Activated T-helper 2 cell treated with anti-CD3 and anti-CD28 coated beads, Interferon-gamma antibody, Interleukin-2, Interleukin-4, amounts not matched to agents 10 μg/mL and 5 μg/mL and 100 μg/mL, durations not matched to agents 14 hours and 24 hours and 36 hours (primary cell): ENCODE measurements around the gene ELAVL3. TPM values are rescaled to one million over a fixed set of nuclear protein-coding genes. Genes with fewer than 3 reads are reported as not detected.
A peak's percentile ranks its signal among the peaks of the same experiment; 100 is the strongest.

Experiments used
- DNase-seq: peaks from one replicate; pipeline ENCODE4 v3.0.0; 2021; ENCODE audit warnings: low spot score
- H3K27ac Mint-ChIP-seq: one replicate; pipeline ENCODE4 v1.8.0; 2021; ENCODE audit warnings: mixed read lengths
- H3K27me3 Mint-ChIP-seq: one replicate; pipeline ENCODE4 v1.8.0; 2021; ENCODE audit warnings: low read depth, mixed read lengths
- H3K36me3 Mint-ChIP-seq: one replicate; pipeline ENCODE4 v1.8.0; 2021; ENCODE audit warnings: low read depth, mixed read lengths
- H3K4me1 Mint-ChIP-seq: one replicate; pipeline ENCODE4 v1.8.0; 2021; ENCODE audit warnings: low read depth, mixed read lengths
- H3K4me3 Mint-ChIP-seq: one replicate; pipeline ENCODE4 v1.8.0; 2021; ENCODE audit warnings: low read depth, mild to moderate bottlenecking, moderate library complexity, mixed read lengths
- H3K9me3 Mint-ChIP-seq: one replicate; pipeline ENCODE4 v1.8.0; 2021; ENCODE audit warnings: mixed read lengths
- intact Hi-C: fragments of 100-400 bp; cut with micrococcal nuclease; formaldehyde crosslinking; loops from one replicate; pipeline ENCODE4 v1.15.1; 2023
- total RNA-seq: library from RNA; stranded (reverse); gene quantifications from 2 replicates; pipeline ENCODE4 v1.2.3, GENCODE V29; 2022

ELAVL3 gene
- 0.84 TPM in 1 of 2 replicates, not detected in the other for total RNA-seq

DNA sequence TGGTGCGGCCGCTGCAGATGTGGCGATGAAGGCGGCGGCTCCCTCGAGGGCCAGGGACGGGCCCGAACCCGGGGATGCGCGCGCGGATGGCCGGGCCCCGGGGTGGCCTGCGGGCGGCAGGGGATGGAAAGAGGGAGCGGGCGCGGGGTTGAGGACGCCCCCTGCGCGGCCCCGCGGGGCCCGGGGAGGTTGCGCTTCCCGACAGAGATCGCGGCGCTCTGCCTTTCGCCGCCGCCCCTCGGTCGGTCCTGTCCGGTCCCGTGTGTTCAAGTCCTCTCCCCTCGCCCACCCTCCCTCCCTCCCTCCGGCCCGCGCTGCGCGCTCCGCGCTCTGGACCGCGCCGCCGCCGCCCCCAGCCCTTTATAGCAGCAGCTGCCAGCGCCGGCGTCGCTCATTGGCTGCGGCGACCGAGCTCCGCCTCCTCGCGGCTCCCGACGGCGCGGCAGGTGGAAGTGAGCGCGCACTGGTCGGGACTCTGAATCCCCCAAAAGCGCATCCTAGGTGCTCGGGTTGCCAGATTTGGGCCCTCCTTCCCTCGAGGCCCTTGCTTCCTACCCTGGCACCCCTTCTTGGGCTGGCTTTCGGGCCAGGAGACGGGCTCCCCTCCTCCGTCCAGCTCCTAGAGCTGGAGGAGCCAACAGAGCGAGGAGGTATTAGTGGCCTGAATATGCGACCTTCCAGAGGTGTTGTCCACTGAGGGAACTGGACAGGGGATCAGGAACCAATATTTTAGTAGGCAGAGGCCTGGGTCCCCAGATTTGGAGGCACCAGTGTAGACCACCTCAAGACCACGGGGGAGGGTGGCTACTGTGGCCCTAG is at the start of gene ELAVL3:
ELAVL3 (minus strand) TSS at position 332 of the 819 bp plus-strand sequence. CDS start 438 bp downstream, outside the sequence.
- intact Hi-C loops: loop anchor here (5.0 kb wide), 1 partner anchor 59 kb away; no protein-coding TSS in a partner anchor
- peaks cover 4% of the 10 kb centered on the region for H3K36me3 Mint-ChIP-seq
- H3K27ac Mint-ChIP-seq: no peak within 1 kb of the TSS
- H3K4me3 Mint-ChIP-seq: peak within 1 kb of the TSS; percentile 81
- H3K27me3 Mint-ChIP-seq: peaks cover 39% of the 10 kb centered on the region
- no peaks in the 10 kb centered on the region for H3K9me3 Mint-ChIP-seq
- H3K4me1 Mint-ChIP-seq: peaks cover 17% of the 10 kb centered on the region
- DNase-seq: no peak

DNA sequence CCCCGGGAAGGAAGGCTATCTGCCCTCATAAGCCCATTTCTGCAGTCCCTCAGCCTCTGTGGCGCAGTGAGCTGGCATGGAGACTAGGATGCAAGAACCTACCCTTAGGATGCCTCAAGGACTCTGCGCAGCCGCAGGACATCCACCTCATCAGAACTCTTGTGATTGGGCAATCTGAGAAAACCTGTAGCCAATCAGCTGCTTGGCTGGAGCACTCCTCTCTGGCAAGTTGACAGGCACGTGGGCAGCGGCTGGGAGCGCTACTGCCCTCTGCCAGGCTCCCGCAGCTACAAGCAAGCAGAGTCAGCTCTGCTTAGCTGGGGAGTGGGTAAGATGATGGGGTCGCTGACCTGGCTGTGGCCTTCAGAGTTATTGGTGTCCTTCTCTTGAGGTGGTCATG is 49.6 kb upstream of the ELAVL3 start:
- Mint-ChIP-seq H3K36me3 (peaks cover 5% of the 10 kb centered on the region), H3K4me3 (no peak overlapping the region), H3K4me1 (peaks cover 26% of the 10 kb centered on the region), H3K27me3 (peaks cover 5% of the 10 kb centered on the region), H3K27ac (no peak overlapping the region), H3K9me3 (no peaks in the 10 kb centered on the region)
- DNase-seq: peak; percentile 39
- intact Hi-C loops: no loop called here

DNA sequence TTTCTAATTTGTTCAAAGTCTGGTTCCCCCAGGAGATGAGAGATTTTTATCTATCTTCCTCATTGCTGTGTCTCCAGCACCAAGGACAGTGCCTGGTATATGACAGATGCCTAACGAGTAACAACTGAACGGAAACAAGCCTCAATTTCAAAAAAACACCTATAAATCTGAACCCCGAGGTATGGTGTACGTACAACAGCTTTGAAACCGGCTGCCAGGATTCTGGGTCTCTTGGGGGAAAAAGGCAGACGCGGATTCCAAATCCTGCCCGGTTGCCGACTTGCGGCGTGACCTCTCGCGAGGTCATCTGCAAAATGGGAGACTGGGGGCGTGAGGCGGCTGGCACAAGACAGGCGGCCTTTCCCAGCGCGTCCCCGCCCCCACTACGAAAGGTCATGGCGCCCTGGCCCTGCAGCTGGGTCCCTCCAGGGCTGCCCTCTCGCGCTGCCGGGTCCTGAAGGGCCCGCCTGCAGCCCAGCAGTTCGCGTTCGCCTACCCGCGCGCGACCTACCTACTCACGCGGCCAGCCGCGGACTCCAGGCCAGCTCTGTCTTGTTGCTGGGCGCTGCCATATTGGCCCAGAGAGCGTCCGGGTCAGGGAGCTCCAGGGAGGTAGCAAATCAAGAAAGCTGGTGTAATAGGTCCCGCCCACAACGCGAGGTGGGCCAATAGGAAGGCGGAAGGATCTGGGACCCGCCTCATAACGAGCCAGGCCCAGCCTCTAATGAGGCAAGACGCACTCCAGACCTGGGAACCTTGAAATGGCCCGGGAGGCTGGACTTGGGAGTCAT is 47.9 kb upstream of the ELAVL3 start, which contains the start of gene ECSIT:
ECSIT (minus strand) TSS at position 584 of the 791 bp plus-strand sequence. CDS start 9,964 bp downstream, outside the sequence.
- DNase-seq: peak; percentile 90
- H3K27me3 Mint-ChIP-seq: no peaks in the 10 kb centered on the region
- intact Hi-C loops: loop anchor here (1.0 to 2.0 kb wide), 2 partner anchors 23 to 94 kb away; partner anchors contain the start of genes ODAD3, PRKCSH and ZNF653
- peak within 1 kb of the TSS; percentile 78 for H3K27ac Mint-ChIP-seq
- H3K4me1 Mint-ChIP-seq: peaks cover 23% of the 10 kb centered on the region
- H3K9me3 Mint-ChIP-seq: no peaks in the 10 kb centered on the region
- peak within 1 kb of the TSS; percentile 90 for H3K4me3 Mint-ChIP-seq
- peaks cover 5% of the 10 kb centered on the region for H3K36me3 Mint-ChIP-seq

DNA sequence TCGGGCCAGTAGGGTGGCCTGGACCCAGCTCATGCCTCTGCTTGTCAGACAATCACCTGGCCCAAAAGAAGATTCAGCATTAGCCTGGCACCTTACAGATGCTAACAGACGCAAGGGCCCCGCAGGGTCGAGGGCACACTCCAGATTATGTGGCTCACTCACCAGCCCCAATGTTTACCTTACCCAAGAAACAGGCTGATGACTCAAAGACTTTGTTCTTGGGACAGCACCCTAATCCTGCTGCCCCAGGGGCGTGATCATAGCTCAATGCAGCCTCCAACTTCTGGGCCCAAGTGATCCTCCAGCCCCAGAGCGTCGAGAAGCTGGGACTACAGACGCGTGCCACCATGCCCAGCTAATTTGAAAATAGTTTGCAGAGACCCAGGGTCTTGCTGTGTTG is 38.3 kb upstream of the ELAVL3 start:
- H3K4me3 Mint-ChIP-seq: no peak overlapping the region
- H3K27ac Mint-ChIP-seq: no peak overlapping the region
- H3K9me3 Mint-ChIP-seq: no peaks in the 10 kb centered on the region
- H3K27me3 Mint-ChIP-seq: no peaks in the 10 kb centered on the region
- DNase-seq: no peak
- intact Hi-C loops: no loop called here
- peaks cover 11% of the 10 kb centered on the region for H3K36me3 Mint-ChIP-seq
- H3K4me1 Mint-ChIP-seq: no peaks in the 10 kb centered on the region

DNA sequence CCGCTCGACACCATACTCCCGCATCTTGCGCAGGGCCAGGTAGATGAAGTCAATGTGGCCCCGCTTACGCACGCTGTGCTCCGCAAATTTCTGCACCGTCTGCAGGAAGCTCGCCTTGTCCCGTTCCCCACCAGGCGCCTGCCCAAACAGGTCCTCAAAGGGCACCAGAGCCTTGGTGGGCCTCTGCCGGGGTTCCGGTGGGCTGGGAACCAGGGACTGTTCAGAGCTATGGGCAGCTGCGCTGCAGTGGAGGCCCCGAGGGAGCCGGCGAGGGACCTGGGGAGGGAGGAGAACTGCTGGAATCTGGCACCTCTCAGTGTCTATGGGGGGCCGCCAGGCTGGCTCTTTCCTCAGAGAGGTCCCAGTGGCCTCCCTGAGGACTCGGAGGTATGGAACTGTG is 33.1 kb upstream of the ELAVL3 start:
- Mint-ChIP-seq H3K27ac (no peak overlapping the region), H3K9me3 (no peaks in the 10 kb centered on the region)
- intact Hi-C loops: no loop called here

DNA sequence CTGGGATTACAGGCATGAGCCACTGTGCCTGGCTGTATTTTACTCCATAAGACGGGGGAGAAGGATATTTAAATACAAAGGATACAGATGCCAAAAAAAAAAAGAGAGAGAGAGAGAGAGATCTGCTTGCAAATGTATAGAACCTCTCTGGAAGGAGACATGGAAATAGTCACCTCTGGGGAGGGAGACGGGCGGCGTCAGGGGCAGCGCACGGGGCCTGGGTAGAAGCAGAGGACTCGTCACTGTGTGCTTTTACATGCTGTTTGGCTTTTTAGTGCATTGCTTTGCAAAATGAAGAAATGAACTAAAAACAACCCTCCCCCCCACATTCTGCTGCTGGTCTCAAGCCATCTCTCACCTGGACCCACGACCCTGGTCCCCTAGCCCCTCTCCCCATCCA is 29.6 kb upstream of the ELAVL3 start:
- Mint-ChIP-seq H3K9me3 (no peaks in the 10 kb centered on the region), H3K27me3 (no peaks in the 10 kb centered on the region), H3K27ac (no peak overlapping the region), H3K36me3 (peaks cover 29% of the 10 kb centered on the region), H3K4me1 (peaks cover 3% of the 10 kb centered on the region), H3K4me3 (no peak overlapping the region)
- DNase-seq: no peak
- intact Hi-C loops: no loop called here

More for the DNA sequence above, 33.1 kb upstream of the ELAVL3 start:
- Mint-ChIP-seq H3K36me3 (peaks cover 22% of the 10 kb centered on the region), H3K27me3 (no peaks in the 10 kb centered on the region), H3K4me3 (no peak overlapping the region), H3K4me1 (no peaks in the 10 kb centered on the region)
- no peak for DNase-seq

DNA sequence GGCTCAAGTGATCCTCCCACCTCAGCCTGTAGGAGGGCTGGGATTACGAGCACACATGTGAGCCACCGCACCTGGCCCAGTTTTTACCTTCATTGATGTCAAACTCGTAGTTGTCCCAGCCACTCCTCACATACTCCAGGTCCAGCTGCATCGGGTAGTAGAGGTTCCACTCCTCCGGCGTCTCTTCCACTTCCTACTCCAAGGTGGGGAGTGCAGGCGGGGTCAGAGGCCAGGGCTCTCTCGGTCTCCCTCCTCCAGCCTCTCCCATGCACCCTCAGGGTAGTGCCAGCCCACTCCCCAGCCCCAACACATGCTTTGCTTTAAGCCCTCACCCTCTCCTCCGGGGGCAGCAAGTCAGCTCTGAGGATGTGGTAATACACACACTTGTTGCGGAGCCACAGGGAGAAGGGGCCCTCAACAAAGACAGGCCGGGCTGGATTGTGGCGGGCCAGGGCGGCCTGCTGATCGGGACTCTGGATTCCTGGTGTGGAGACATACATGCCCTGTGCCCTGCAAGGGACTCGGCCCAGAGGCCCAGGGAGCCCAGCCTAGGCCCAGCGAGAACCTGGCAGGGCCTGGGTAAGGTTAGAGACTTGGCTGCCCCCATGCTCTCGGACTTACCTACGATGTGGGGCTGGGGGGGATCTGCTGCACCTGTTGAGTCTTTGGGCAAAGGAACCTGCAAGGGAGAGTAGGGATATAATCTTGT is 26.7 kb upstream of the ELAVL3 start:
- peaks cover 20% of the 10 kb centered on the region for H3K36me3 Mint-ChIP-seq
- peak overlapping the region; percentile 89 for H3K4me3 Mint-ChIP-seq
- intact Hi-C loops: loop anchor here (5.0 kb wide), 1 partner anchor 80 kb away; no protein-coding TSS in a partner anchor
- no peak overlapping the region for H3K27ac Mint-ChIP-seq
- H3K27me3 Mint-ChIP-seq: no peaks in the 10 kb centered on the region
- H3K9me3 Mint-ChIP-seq: no peaks in the 10 kb centered on the region
- DNase-seq: no peak
- peaks cover 12% of the 10 kb centered on the region for H3K4me1 Mint-ChIP-seq

DNA sequence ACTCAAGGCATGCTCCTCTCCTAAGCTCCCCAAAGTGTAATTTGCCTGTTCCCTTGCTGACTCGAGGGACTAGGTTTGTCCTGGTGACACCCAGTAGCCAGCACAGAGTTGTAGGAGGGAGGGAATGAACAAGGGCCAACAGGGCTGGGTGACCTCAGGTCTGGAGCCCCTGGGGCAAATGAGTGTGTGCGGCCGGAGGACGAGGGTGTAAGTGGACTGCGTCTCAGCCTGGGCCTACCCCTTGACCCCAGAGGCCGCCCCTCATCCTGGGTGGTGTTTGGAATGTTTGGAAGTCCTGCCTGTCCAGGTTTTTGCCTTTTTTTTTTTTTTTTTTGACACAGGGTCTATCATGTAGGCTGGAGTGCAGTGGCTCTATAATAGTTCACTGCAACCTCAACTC is 26.1 kb upstream of the ELAVL3 start:
- intact Hi-C loops: loop anchor here (5.0 kb wide), 1 partner anchor 80 kb away; no protein-coding TSS in a partner anchor
- peaks cover 12% of the 10 kb centered on the region for H3K4me1 Mint-ChIP-seq
- peak overlapping the region; percentile 76 for H3K27ac Mint-ChIP-seq
- H3K4me3 Mint-ChIP-seq: peak overlapping the region; percentile 89
- H3K27me3 Mint-ChIP-seq: no peaks in the 10 kb centered on the region
- no peaks in the 10 kb centered on the region for H3K9me3 Mint-ChIP-seq
- peaks cover 20% of the 10 kb centered on the region for H3K36me3 Mint-ChIP-seq
- no peak for DNase-seq

DNA sequence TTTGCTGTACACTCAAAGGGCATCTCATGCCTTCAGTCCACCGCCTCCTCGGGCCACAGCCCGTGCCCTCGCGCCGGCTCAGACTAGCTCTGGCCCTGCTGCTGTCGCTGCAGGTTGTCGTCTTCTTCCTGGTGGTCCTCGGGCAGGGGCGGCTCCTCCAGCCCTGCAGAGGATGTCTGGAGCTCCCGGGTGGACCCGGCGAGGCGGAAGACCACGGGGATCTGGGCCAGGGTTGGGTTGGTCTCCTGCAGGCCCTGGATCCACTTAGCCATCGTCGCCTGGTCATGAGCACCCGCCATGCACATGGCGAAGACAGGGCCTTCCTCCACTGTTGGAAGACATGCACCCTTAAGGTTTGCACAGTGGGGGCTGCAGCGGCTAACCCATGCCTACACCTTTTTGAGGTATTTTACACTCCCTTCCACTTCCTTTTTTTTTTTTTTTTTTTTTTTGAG is 25.3 kb upstream of the ELAVL3 start:
- Mint-ChIP-seq H3K27ac (peak overlapping the region; percentile 90), H3K9me3 (no peaks in the 10 kb centered on the region), H3K36me3 (peaks cover 21% of the 10 kb centered on the region), H3K4me1 (peaks cover 12% of the 10 kb centered on the region), H3K27me3 (no peaks in the 10 kb centered on the region), H3K4me3 (peak overlapping the region; percentile 89)
- intact Hi-C loops: loop anchor here (5.0 kb wide), 1 partner anchor 81 kb away; no protein-coding TSS in a partner anchor
- DNase-seq: no peak

DNA sequence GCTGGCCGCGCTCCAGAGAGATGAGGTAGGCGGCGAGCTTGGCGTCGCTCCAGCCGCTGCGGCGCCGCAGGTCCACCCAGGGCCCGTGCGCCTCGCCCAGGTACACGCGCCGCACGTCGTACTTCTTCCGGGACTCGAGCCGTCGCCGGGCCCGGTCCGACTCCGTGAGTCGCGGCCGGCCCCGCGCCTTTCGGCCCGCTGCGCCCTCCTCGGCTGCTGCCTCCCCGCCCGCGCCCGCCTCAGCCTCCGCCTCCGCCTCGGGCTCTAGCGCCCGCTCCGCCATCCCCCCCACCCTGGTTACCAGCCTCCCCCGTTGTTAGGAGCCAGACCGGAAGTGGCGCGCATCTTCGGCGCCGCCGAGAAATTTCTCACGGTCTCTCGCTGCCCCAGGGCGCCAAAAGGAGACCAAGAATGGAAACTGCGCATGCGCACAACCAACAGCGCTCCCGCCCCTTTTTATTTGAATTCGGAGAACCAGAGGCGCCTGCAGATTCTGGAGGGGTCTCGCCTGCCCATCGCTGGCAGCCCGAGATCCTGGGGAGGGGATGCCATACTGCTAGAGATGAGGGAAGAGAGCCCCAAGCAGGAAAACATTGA is 24.8 kb upstream of the ELAVL3 start, which contains the start of gene ZNF653:
ZNF653 (minus strand) TSS at position 336 of the 597 bp plus-strand sequence; CDS start at position 283, 53 bp downstream.
- H3K27ac Mint-ChIP-seq: peak within 1 kb of the TSS; percentile 90
- peaks cover 12% of the 10 kb centered on the region for H3K4me1 Mint-ChIP-seq
- intact Hi-C loops: loop anchor here (1.0 to 5.0 kb wide), 4 partner anchors 23 to 82 kb away; partner anchors contain the start of genes ECSIT, ODAD3 and PRKCSH
- H3K36me3 Mint-ChIP-seq: peaks cover 16% of the 10 kb centered on the region
- peak; percentile 94 for DNase-seq
- H3K27me3 Mint-ChIP-seq: no peaks in the 10 kb centered on the region
- H3K4me3 Mint-ChIP-seq: peak within 1 kb of the TSS; percentile 89
- no peaks in the 10 kb centered on the region for H3K9me3 Mint-ChIP-seq

DNA sequence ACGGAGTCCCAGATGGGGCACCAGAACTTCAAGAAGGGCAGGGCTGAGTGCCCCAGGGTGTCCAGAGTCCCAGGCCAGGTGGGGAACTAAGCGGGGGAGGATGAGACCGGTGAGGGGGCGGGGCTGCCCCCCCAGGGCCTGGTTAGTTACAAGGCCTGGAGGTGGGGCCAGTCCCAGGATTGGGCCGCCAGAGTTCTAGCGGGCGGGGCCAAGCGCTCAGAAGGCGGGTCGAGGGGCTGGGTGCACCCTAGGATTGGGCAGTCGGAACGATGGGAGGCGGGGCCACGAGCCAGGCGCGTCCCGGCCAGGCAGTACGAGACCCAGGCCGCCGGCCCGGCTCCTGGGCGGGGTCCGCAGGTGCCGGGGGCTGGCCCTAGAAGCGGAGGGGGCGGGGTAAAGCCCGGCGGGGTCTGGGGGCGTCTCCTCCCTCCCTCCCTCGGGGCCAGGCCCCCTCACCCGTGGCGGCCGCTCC is 24.2 kb upstream of the ELAVL3 start:
- Mint-ChIP-seq H3K36me3 (peaks cover 11% of the 10 kb centered on the region), H3K4me3 (peak overlapping the region; percentile 85), H3K4me1 (peaks cover 12% of the 10 kb centered on the region), H3K9me3 (no peaks in the 10 kb centered on the region), H3K27me3 (no peaks in the 10 kb centered on the region), H3K27ac (peak overlapping the region; percentile 80)
- intact Hi-C loops: loop anchor here (1.0 to 5.0 kb wide), 4 partner anchors 23 to 82 kb away; partner anchors contain the start of genes ECSIT, ODAD3 and PRKCSH
- DNase-seq: peak; percentile 95
